KOPT-K1 (cell line): ENCODE results near the gene PTPN3.
"Not testable (repeated sequence)": the region's sequence is repeated elsewhere in the genome, so short reads cannot be mapped to it uniquely, and the experiment has no call there.

Source experiments
- H3K27ac ChIP-seq: fragments of 200-600 bp; sonication (generic); 2 replicates; pipeline ENCODE4 v1.5.1; 2016; ENCODE audit warnings: antibody characterized with exemption, mild to moderate bottlenecking, low read depth, low read length; ENCODE audit not compliant: poor library complexity, severe bottlenecking
- H3K36me3 ChIP-seq: fragments of 200-600 bp; sonication (generic); 2 replicates; pipeline ENCODE4 v1.5.1; 2017; ENCODE audit warnings: antibody characterized with exemption, mild to moderate bottlenecking, low read length, moderate library complexity; ENCODE audit not compliant: insufficient read depth
- H3K9me3 ChIP-seq: fragments of 200-600 bp; sonication (generic); 2 replicates; pipeline ENCODE4 v1.5.1; 2017; ENCODE audit warnings: antibody characterized with exemption, low read length, mild to moderate bottlenecking; ENCODE audit not compliant: insufficient read depth, poor library complexity, severe bottlenecking

Gene PTPN3

DNA sequence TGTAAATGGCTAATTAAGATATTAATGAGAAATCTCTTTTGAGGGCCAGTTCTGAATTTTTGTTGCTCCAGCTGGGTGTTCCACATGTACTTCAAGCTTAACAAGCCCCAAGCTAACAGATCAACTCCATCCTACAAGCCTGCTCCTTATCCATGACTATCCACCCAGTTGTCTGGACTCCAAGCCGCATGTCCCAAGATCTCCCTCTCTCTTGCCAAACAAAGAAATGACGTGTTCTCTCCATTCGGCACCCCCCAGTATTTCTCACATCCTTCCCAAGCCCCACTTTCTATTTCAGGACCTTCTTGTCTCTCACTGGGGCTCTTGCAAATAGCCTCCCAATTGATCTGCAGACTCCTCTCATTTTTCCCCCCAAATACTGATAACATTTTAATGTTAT lies 15.8 kb upstream of the PTPN3 start:
- Histone ChIP-seq H3K27ac (no peak overlapping the region), H3K36me3 (no peaks in the 10 kb centered on the region)

DNA sequence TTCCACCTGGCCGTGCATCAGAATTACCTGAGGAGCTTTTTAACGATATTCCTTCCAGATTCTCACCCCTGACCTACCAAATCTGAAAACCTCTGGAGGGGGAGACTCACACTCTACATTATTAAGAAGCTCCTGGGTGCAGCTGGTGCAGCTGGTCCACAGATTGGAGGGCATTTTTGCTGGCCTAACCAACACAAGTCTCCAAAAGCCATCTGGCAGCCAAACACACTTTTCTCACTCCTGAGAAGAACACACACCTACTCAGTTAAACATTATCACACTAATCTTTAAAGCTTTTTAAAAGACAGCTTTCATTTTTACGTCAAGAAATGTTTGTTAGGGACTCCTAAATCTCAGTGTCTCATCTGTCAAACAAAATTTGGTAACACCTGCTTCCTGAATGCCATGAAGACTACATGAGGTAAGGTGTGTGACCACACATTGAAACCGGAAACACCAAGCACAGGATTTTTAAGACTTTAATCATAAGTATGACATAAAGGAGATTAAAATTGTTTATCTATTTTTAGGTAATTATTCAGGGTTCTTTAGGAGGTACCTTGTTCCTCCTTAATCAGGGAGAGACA lies 14.2 kb upstream of the PTPN3 start:
- H3K27ac ChIP-seq: no peak overlapping the region

More for the DNA sequence above, 15.8 kb upstream of the PTPN3 start:
- H3K9me3 ChIP-seq: no peaks in the 10 kb centered on the region

DNA sequence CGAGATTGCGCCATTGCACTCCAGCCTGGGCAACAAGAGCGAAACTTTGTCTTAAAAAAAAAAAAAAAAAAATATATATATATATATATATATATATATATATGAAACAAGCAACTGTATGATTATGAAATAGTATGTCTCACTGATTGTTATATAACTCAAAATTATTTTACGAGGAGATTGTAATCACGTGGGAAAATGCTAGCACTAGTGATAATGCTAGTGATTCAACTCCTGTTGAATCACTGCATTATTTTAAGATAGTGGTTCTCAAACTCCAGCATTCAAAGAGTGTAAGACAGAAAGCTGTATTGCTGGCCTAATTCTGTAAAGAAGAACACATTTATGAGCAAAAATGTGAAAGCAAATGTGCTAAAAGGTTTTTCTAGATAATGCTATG lies 12.4 kb upstream of the PTPN3 start:
- H3K27ac ChIP-seq: no peak overlapping the region
- no peaks in the 10 kb centered on the region for H3K36me3 ChIP-seq
- H3K9me3 ChIP-seq: no peaks in the 10 kb centered on the region

More for the DNA sequence above, 14.2 kb upstream of the PTPN3 start:
- no peaks in the 10 kb centered on the region for H3K9me3 ChIP-seq
- H3K36me3 ChIP-seq: no peaks in the 10 kb centered on the region

DNA sequence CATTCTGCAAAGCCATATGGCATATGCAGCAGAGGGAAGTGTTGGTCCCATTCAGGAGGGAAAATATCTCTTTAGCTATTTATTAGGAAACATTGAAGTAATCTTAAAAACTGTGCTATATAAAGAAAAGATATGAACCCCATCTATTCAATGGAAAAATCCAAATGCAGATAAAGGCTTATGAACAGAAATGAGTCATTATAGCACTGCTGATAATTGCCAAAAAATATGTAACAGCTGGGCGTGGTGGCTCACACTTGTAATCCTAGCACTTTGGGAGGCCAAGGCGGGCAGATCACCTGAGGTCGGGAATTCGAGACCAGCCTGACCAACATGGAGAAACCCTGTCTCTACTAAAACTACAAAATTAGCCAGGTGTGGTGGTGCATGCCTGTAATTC lies 11.9 kb upstream of the PTPN3 start:
- not testable (repeated sequence) for H3K9me3 ChIP-seq, H3K36me3 ChIP-seq, H3K27ac ChIP-seq

DNA sequence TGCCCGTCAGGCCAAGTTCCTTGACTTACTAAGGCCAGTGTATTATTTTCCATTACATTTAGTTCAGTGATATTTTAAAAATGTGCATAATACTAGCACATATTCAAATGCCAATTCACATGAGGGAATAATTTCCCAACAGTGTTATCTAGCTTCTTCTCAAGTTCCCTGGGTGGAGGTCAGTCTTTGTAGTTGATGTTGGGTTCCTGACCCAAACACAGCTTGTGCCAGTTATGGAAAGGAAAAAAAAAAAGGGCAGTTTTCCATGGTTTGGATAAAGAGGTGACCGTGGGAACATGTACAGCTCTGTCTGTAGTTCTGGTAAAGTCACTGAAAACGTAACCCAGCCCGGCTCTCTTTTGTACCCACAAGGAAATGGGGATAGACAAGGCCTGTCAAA lies 11.5 kb upstream of the PTPN3 start:
- H3K36me3 ChIP-seq: no peaks in the 10 kb centered on the region
- no peaks in the 10 kb centered on the region for H3K9me3 ChIP-seq
- no peak overlapping the region for H3K27ac ChIP-seq

DNA sequence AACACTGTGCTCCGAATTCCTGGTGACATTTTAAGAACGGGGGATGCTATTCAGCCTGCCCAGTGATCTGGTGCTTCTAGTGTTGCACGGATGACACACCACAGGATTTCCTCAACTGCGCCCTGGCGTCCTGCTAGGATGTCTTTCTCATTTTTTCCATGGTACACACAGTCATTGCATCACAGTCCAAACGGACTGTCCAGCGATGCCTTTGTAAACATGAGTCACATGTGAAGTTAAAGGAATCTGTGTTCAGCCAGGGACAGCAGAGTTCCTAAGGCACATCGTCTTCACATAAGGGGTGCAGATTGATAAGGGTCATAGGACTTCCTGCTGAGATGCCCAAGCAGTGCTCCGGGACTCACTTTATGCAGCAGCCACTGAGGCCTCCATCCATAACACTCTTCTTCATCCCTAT lies 9.3 kb upstream of the PTPN3 start:
- no peaks in the 10 kb centered on the region for H3K9me3 ChIP-seq
- H3K27ac ChIP-seq: no peak overlapping the region
- no peaks in the 10 kb centered on the region for H3K36me3 ChIP-seq

DNA sequence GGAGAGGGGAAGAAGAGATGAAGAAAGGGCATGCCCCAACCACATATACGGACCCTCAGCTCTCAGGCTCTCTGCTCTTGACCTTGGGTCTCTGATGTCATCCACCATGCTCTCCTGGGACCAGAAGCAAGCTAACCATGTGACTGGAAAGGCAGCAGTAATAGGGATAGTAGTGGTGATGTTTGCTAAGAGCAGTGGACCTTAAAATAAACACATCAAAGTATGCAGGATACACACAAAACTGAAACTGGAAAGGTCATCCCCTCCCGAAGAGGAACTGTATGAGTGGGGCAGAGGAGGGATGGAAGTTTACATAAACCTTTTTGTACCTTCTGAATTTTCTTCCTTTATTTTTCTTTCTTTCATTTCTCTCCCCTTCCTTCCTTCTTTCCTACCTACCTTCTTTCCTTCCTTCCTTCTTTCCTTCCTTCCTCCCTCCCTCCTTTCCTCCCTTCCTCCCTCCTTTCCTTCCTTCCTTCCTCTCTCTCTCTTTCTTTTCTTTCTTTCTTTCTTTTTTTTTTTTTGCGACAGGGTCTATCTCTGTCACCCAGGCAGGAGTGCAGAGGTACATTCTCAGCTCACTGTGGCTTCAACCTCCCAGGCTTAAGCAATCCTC lies 8.1 kb upstream of the PTPN3 start:
- H3K9me3 ChIP-seq: no peaks in the 10 kb centered on the region
- no peak overlapping the region for H3K27ac ChIP-seq
- no peaks in the 10 kb centered on the region for H3K36me3 ChIP-seq

DNA sequence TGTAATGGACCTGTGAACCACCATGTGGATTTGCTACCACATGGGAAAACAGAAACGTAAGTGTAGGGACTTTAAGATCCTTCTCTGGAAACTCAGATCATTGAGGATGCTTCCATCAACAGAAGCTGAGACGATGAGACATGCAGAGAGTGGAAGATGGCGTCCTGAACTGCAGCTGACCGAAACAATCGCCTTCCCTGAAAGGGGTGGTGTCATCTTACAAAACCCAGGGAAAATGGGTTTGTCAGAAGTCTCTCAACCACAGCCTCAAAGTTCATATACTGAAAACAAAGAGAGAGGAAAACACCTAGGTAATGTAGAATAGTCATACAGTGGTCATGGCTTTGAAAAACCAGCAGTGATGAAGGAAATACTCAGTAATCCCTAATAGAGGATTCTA lies 6.6 kb upstream of the PTPN3 start:
- no peaks in the 10 kb centered on the region for H3K36me3 ChIP-seq
- no peaks in the 10 kb centered on the region for H3K9me3 ChIP-seq
- H3K27ac ChIP-seq: no peak overlapping the region

DNA sequence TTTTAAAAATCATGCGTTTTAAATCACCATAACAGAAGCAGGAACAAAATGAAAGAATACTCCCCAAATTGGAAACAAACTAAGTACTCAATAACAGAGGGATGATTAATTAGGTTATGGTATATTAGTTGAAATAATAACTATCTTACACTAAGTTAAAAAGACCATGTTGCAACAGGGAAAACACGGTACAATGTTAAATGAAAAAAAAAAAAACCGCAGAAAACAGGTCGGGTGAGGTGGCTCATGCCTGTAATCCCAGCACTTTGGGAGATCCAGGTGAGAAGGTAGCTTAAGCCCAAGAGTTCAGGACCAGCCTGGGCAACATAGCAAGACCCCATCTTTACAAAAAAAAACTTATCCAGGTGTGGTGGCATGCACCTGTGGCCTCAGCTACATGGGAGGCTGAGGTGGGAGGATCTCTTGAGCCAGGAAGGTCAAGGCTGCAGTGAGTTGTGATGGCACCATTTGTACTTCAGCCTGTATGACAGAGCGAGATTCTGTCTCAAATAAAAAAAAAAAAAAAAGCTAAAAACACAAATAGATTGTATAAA lies 2.4 kb upstream of the PTPN3 start:
- no peaks in the 10 kb centered on the region for H3K9me3 ChIP-seq
- H3K27ac ChIP-seq: no peak overlapping the region
- no peaks in the 10 kb centered on the region for H3K36me3 ChIP-seq

DNA sequence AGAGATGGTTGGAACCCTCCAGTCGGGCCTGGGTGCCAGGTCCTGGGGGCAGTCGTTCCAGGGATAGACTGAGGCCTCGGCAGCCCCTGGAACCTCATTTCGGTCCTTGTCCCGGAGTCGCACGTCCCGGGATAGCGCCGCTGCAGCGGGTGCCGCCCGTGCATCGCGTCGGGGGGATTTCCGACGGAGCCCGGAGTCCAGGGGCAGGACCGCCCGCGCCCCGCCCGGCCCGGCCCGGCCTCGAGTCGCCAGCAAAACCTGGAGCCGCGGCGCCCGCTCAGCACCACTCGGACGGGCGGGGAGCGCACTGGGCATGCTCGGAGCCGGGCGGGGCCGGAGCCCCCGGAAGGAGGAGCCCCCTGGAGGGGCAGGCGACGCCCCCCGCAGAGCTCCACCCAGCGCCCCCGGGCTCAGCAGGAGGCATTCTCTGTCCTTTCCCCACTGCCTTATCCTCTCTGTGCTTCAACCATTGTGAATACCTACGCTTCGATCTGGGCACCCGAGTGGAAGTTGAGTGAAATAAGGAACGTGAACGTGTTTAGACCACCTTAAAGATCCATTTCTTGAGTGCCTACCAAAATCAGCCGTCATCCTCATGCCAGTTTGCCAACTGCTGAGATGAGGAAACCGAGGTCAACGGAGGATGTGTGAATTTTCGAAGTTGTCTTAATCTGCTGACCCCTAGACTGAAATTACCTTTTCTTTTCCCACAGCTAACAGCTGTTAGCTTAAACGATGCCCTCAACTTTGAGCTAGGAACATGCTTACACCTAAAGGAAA lies 1.7 kb upstream of the PTPN3 start:
- Histone ChIP-seq H3K27ac (no peak overlapping the region), H3K36me3 (no peaks in the 10 kb centered on the region), H3K9me3 (no peaks in the 10 kb centered on the region)

DNA sequence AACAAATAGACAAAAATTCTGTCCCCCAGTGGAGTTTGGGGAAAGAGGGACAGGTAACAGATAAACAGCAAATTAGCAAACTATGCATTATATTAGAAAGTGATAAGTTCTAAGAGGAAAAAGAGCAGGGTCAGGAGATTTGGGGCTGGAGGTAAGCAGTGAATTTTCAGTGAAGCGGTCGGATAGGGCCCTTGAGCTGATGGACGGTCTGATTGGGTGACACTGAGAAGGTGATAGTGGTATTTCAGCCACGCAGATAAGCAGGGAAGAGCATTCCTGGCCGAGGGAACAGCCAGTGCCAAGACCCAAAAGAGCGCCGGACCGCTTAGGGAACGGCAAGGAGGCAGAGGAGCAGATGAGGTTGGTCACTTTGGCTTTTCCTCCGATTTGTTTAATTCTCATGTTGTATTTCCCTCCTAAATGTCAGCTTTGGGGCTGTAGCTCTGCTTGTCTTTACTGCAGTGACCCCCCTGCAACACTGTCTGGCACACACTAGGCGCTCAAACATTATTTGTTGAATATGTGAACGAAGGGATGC lies 1.1 kb upstream of the PTPN3 start:
- Histone ChIP-seq H3K36me3 (no peaks in the 10 kb centered on the region), H3K27ac (no peak overlapping the region), H3K9me3 (no peaks in the 10 kb centered on the region)

DNA sequence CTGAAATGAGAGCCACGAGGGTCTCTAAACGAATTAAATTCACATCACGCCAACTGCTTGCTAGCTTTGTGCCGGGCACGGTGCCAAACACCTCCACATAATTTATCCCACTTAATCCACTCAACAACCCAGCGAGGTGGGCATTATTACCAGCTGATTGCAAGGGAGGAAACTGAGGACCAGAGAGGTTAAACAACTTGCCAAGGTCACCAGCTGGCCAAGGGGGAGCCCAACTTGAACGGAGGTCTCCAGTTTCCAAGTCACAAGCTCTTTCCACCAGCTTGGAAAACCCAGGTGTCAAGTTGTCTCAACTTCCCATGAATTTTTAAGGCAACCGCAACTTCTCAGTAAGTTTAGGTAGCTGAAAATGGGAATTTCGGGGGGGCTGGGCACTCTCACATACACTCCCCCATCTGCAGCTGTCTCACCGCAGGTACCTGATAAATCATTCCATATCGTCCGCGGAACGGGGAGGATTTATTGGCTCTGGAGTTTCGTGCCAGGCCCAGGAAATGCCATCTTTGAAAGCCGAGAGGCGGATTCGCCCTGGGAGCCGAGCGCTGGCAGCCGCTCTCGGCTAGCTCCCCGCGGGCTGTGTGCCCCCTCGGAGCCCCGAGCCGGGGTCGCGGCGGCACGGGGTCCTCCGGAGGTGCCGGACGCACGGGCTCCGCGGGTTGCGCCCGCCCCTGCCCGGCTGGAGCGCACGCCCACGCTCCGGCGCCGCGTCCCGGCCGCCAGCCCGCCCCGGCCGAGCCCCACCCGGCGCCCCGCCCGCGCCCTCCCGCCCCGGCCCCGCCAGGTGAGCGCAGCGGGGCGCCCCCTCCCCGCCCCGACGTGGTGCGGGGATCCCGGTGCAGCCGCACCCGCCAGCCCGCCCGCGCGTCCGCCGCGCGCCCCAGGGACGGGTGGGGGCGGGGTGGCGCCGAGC lies 617 bp downstream of the PTPN3 start:
- Histone ChIP-seq H3K9me3 (no peaks in the 10 kb centered on the region), H3K27ac (no peak overlapping the region), H3K36me3 (no peaks in the 10 kb centered on the region)

DNA sequence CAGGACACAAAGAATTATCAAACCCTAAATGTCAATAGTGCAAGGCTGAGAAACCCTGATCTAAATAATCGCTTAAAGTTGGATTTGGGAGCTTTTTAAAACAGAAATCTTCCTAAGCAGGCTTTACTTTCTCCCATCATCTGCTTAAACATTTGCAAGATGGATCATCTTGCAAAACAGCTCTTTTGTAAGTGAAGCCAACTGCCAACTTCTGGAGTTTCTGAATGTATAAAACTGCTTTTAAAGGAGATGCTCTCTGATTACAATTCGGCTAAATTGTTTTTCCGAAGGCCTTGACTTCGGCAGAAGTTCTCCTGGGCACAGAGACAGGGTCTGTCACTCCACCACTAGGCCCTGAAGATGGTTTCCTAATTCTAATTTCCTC lies 1.3 kb downstream of the PTPN3 start:
- Histone ChIP-seq H3K9me3 (no peaks in the 10 kb centered on the region), H3K27ac (no peak overlapping the region), H3K36me3 (no peaks in the 10 kb centered on the region)

DNA sequence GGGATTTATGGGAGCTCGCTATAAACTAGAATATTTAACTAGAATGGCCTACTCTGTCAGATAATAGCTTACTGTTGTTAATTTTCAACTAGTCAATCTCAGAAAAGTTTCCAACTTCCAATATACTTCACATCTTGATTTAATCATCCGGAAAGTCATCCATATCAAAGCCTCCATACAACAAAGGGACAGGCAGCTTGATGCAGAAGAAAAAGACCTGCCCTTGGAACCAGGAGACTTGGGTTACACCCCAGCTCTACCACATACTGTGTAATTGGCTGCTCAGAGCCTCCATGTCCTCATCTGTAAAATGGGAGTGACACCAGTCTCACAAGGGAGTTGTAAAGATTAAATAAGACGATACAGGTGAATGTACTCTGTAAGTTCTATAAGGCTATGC lies 1.9 kb downstream of the PTPN3 start:
- Histone ChIP-seq H3K36me3 (no peaks in the 10 kb centered on the region), H3K9me3 (no peaks in the 10 kb centered on the region), H3K27ac (no peak overlapping the region)
